NCI-H2196 treated with DMSO at 0.1 percent for 48 hours (cell line): ENCODE measurements around the gene GANC.
"Not testable (repeated sequence)": the region's sequence is repeated elsewhere in the genome, so short reads cannot be mapped to it uniquely, and the experiment has no call there.

Experiments used
- DNase-seq: peaks from one replicate; lab custom pipeline; 2025; ENCODE audit not compliant: unreplicated experiment; lab: John Stamatoyannopoulos, UW

The GANC gene

GRCh38 chr15:42272939-42273899 lies at the start of gene GANC, which contains the start of gene TMEM87A:
TSS of gene GANC (plus strand) at chr15:42273201. CDS start at chr15:42274482, 1,281 bp downstream.
TSS of gene TMEM87A (minus strand) at chr15:42273433. CDS start at chr15:42273398, 35 bp downstream.
- DNase-seq, result peak; percentile 83

GRCh38 chr15:42226648-42227047 lies 46.4 kb upstream of the GANC start:
- DNase-seq, result no peak

GRCh38 chr15:42228036-42228435 lies 45.0 kb upstream of the GANC start:
- no peak for DNase-seq

GRCh38 chr15:42228981-42229380 lies 44.0 kb upstream of the GANC start:
- not testable (repeated sequence) for DNase-seq

GRCh38 chr15:42231088-42231487 lies 41.9 kb upstream of the GANC start:
- DNase-seq, result no peak

- no peak for DNase-seq
Observed at GRCh38 chr15:42232606-42233005, 40.4 kb upstream of the GANC start.

GRCh38 chr15:42233107-42233506 lies 39.9 kb upstream of the GANC start:
- DNase-seq, result no peak

GRCh38 chr15:42239528-42240182 lies 33.3 kb upstream of the GANC start:
- DNase-seq, result no peak

GRCh38 chr15:42240823-42241222 lies 32.2 kb upstream of the GANC start:
- no peak for DNase-seq

GRCh38 chr15:42253300-42253699 lies 19.7 kb upstream of the GANC start:
- DNase-seq, result no peak

GRCh38 chr15:42264795-42265194 lies 8.2 kb upstream of the GANC start:
- DNase-seq, result no peak

GRCh38 chr15:42267286-42267685 lies 5.7 kb upstream of the GANC start:
- no peak for DNase-seq

GRCh38 chr15:42270551-42270950 lies 2.5 kb upstream of the GANC start:
- DNase-seq, result no peak

- no peak for DNase-seq
Observed at GRCh38 chr15:42270996-42271395, 2.0 kb upstream of the GANC start.

GRCh38 chr15:42273900-42274701 lies 1.1 kb downstream of the GANC start:
- no peak for DNase-seq

GRCh38 chr15:42274702-42274989 lies 1.6 kb downstream of the GANC start:
- no peak for DNase-seq

GRCh38 chr15:42275780-42276391 lies 2.9 kb downstream of the GANC start:
- no peak for DNase-seq

- no peak for DNase-seq
Observed at GRCh38 chr15:42276762-42277161, 3.8 kb downstream of the GANC start.

GRCh38 chr15:42279234-42279723 lies 6.3 kb downstream of the GANC start:
- DNase-seq, result no peak

GRCh38 chr15:42282344-42282743 lies 9.3 kb downstream of the GANC start:
- DNase-seq, result no peak

GRCh38 chr15:42282926-42283325 lies 9.9 kb downstream of the GANC start:
- DNase-seq, result no peak
